ENCODE data around the gene IKZF2. TPM values are rescaled to one million over a fixed set of nuclear protein-coding genes. Genes with fewer than 3 reads are reported as not detected.

IKZF2 gene
- total RNA-seq, 1 experiment from 2014 or later, result 0.44 TPM

DNA sequence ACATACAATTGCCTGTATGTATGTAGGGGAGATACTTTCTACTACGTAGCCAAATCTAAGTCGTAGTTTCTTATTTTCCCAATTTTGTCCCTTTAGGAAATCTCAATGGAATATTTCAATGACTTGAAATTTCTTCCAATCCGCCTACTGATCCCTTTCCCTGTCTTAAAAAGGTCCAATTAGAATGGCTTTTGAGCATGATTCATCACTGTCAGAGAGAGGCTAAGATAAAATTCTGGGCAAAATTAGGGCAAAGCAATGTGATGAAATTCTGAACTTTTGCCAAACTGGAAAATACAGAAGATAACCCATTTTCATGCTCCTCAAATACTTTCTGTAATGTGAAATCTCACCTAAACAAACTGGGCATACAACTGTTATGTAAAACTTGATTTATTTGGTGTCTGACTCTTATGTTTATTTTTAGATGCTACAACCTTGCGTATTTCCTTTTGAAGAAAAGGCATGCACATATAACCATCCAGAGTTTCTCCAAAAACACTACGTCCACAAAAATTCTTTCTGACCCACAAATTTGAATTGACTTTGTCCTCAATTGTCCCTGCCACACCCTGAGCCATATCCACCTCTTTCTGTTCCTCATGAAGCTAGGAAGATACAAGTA is 147.1 kb downstream of the IKZF2 start:
- CTCF ChIA-PET, result no interaction called here
- intact Hi-C loops (cut with micrococcal nuclease; ENCODE audit: unreplicated experiment) (no loop called here), in situ Hi-C loops (cut with HindIII; ENCODE audit: low pct_unique_long_range_greater_than_20kb, low sequenced_read_pairs) (no loop called here)
- no peak overlapping the region for H3K4me3 ChIP-seq (ENCODE audit: low read depth in 2 of 2, low read length in 2 of 2)
- no peak overlapping the region for H3K27ac ChIP-seq (ENCODE audit: low read length)
- H3K4me1 ChIP-seq (ENCODE audit: control insufficient read depth, insufficient read depth, low read length), result no peaks in the 10 kb centered on the region
- no peaks in the 10 kb centered on the region for H3K9me3 ChIP-seq (ENCODE audit: control insufficient read depth, insufficient read depth, low read depth, low read length)
- DNase-seq (ENCODE audit: low read depth, low spot score), result no peak
- H3K36me3 ChIP-seq (ENCODE audit: control insufficient read depth, insufficient read depth, low read length), result no peaks in the 10 kb centered on the region
- POLR2A ChIA-PET, result no interaction called here
- no peak for ATAC-seq
- BruUV-seq (replicated peaks), result no TSS peak
- no peaks in the 10 kb centered on the region for H3K27me3 ChIP-seq (ENCODE audit: control insufficient read depth, insufficient read depth, low read length)
- no peak for TF ChIP-seq SIN3A (IDR thresholded peaks at IDR 0.05; ENCODE audit: borderline replicate concordance, insufficient read depth, low read depth, low read length)
- TF ChIP-seq, protein P1, sequence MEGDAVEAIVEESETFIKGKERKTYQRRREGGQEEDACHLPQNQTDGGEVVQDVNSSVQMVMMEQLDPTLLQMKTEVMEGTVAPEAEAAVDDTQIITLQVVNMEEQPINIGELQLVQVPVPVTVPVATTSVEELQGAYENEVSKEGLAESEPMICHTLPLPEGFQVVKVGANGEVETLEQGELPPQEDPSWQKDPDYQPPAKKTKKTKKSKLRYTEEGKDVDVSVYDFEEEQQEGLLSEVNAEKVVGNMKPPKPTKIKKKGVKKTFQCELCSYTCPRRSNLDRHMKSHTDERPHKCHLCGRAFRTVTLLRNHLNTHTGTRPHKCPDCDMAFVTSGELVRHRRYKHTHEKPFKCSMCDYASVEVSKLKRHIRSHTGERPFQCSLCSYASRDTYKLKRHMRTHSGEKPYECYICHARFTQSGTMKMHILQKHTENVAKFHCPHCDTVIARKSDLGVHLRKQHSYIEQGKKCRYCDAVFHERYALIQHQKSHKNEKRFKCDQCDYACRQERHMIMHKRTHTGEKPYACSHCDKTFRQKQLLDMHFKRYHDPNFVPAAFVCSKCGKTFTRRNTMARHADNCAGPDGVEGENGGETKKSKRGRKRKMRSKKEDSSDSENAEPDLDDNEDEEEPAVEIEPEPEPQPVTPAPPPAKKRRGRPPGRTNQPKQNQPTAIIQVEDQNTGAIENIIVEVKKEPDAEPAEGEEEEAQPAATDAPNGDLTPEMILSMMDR (IDR thresholded peaks at IDR 0.05), result no peak
- TF ChIP-seq TCF7L2 (IDR thresholded peaks at IDR 0.05; ENCODE audit: low read depth, low read length), result no peak
- no peak for TF ChIP-seq POLR2AphosphoS5 (IDR thresholded peaks at IDR 0.05; ENCODE audit: low read depth, low read length)
- TF ChIP-seq, protein P2, sequence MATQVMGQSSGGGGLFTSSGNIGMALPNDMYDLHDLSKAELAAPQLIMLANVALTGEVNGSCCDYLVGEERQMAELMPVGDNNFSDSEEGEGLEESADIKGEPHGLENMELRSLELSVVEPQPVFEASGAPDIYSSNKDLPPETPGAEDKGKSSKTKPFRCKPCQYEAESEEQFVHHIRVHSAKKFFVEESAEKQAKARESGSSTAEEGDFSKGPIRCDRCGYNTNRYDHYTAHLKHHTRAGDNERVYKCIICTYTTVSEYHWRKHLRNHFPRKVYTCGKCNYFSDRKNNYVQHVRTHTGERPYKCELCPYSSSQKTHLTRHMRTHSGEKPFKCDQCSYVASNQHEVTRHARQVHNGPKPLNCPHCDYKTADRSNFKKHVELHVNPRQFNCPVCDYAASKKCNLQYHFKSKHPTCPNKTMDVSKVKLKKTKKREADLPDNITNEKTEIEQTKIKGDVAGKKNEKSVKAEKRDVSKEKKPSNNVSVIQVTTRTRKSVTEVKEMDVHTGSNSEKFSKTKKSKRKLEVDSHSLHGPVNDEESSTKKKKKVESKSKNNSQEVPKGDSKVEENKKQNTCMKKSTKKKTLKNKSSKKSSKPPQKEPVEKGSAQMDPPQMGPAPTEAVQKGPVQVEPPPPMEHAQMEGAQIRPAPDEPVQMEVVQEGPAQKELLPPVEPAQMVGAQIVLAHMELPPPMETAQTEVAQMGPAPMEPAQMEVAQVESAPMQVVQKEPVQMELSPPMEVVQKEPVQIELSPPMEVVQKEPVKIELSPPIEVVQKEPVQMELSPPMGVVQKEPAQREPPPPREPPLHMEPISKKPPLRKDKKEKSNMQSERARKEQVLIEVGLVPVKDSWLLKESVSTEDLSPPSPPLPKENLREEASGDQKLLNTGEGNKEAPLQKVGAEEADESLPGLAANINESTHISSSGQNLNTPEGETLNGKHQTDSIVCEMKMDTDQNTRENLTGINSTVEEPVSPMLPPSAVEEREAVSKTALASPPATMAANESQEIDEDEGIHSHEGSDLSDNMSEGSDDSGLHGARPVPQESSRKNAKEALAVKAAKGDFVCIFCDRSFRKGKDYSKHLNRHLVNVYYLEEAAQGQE (IDR thresholded peaks at IDR 0.05; ENCODE audit: insufficient read depth in 1 of 2, low read depth in 2 of 2, low read length in 1 of 2), result no peak

DNA sequence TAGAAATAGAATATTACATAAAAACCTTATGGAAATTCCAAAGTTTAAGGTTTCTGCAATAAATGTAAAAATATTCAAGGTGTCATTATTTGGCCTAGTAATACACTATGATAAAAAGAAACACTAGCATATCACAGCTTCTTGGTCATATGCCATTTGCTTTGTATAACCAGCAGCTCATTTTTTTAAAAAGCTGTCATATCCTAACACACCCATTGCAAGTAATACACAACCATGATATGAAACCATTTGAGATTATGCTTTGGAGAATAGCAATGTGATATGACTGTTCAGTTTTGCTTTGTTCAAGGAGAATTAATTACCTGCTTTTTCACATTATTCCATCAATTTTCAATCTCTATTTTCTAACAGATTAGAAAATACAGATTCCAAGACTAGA is 149.0 kb downstream of the IKZF2 start:
- ChIA-PET CTCF (no interaction called here), POLR2A (no interaction called here)
- intact Hi-C loops (cut with micrococcal nuclease; ENCODE audit: unreplicated experiment), result no loop called here
- BruUV-seq (replicated peaks), result no TSS peak
- DNase-seq (ENCODE audit: low read depth, low spot score), result no peak
- no peak overlapping the region for H3K27ac ChIP-seq (ENCODE audit: low read length)
- ATAC-seq, result no peak
- no peaks in the 10 kb centered on the region for H3K9me3 ChIP-seq (ENCODE audit: control insufficient read depth, insufficient read depth, low read depth, low read length)
- H3K4me1 ChIP-seq (ENCODE audit: control insufficient read depth, insufficient read depth, low read length), result no peaks in the 10 kb centered on the region
- in situ Hi-C loops (cut with HindIII; ENCODE audit: low pct_unique_long_range_greater_than_20kb, low sequenced_read_pairs), result no loop called here
- H3K27me3 ChIP-seq (ENCODE audit: control insufficient read depth, insufficient read depth, low read length), result no peaks in the 10 kb centered on the region
- no peaks in the 10 kb centered on the region for H3K36me3 ChIP-seq (ENCODE audit: control insufficient read depth, insufficient read depth, low read length)
- no peak overlapping the region for H3K4me3 ChIP-seq (ENCODE audit: low read depth in 2 of 2, low read length in 2 of 2)
- TF ChIP-seq, protein P2 (IDR thresholded peaks at IDR 0.05; ENCODE audit: insufficient read depth in 1 of 2, low read depth in 2 of 2, low read length in 1 of 2), result no peak
- TF ChIP-seq, protein P1 (IDR thresholded peaks at IDR 0.05), result no peak
- TF ChIP-seq SIN3A (IDR thresholded peaks at IDR 0.05; ENCODE audit: borderline replicate concordance, insufficient read depth, low read depth, low read length) (no peak), POLR2AphosphoS5 (IDR thresholded peaks at IDR 0.05; ENCODE audit: low read depth, low read length) (no peak), TCF7L2 (IDR thresholded peaks at IDR 0.05; ENCODE audit: low read depth, low read length) (no peak)
